ENCODE data around the gene CNTNAP5.

The CNTNAP5 gene

GRCh38 chr2:124395961-124396360 lies 370.9 kb downstream of the CNTNAP5 start:
- no peak for TF ChIP-seq CTCF (IDR thresholded peaks at IDR 0.05)

- TF ChIP-seq CTCF (IDR thresholded peaks at IDR 0.05) = no peak
Observed at GRCh38 chr2:124402274-124402673, 377.2 kb downstream of the CNTNAP5 start.

- no peak for TF ChIP-seq CTCF (IDR thresholded peaks at IDR 0.05)
Observed at GRCh38 chr2:124424074-124424473, 399.0 kb downstream of the CNTNAP5 start.

- no peak for TF ChIP-seq CTCF (IDR thresholded peaks at IDR 0.05)
Observed at GRCh38 chr2:124426122-124426521, 401.0 kb downstream of the CNTNAP5 start.

GRCh38 chr2:124426625-124427024 lies 401.5 kb downstream of the CNTNAP5 start:
- no peak for TF ChIP-seq CTCF (IDR thresholded peaks at IDR 0.05)

- no peak for TF ChIP-seq CTCF (IDR thresholded peaks at IDR 0.05)
Observed at GRCh38 chr2:124437811-124438210, 412.7 kb downstream of the CNTNAP5 start.

- no peak for TF ChIP-seq CTCF (IDR thresholded peaks at IDR 0.05)
Observed at GRCh38 chr2:124450481-124450880, 425.4 kb downstream of the CNTNAP5 start.

GRCh38 chr2:124476291-124476690 lies 451.2 kb downstream of the CNTNAP5 start:
- TF ChIP-seq CTCF (IDR thresholded peaks at IDR 0.05) = no peak
